A673 (cell line): ENCODE results near the gene TENM4. TPM values are rescaled to one million over a fixed set of nuclear protein-coding genes. Genes with fewer than 3 reads are reported as not detected.

ENCODE experiments used
- BruUV-seq: library from RNA; stranded (reverse); fragments of 400-500 nt; replicated peaks from 2 replicates; lab custom pipeline; 2021; lab: Mats Ljungman, UMichigan
- CTCF ChIA-PET: fragments of 300-600 bp; sonication (Branson Sonifier 250); formaldehyde crosslinking; loops from one replicate; lab custom pipeline; 2022; ENCODE audit warnings: antibody characterized with exemption; lab: Charles Lee
- POLR2A ChIA-PET: fragments of 300-600 bp; sonication (Branson Sonifier 250); formaldehyde crosslinking; loops from one replicate; lab custom pipeline; 2022; ENCODE audit warnings: antibody characterized with exemption; ENCODE audit not compliant: low non-redundant PET; lab: Charles Lee
- DNase-seq: peaks from one replicate; pipeline ENCODE4 v3.0.0-alpha.2; 2015; ENCODE audit warnings: low spot score
- H3K27ac ChIP-seq: fragments of 200-600 bp; sonication (generic); 2 replicates; pipeline ENCODE4 v1.5.1; 2016; ENCODE audit warnings: mixed run types, low read depth, mild to moderate bottlenecking, mixed read lengths, antibody characterized with exemption, low read length; ENCODE audit not compliant: poor library complexity, severe bottlenecking
- H3K27me3 ChIP-seq: fragments of 200-600 bp; sonication (generic); replicated peaks from 2 replicates; pipeline ENCODE4 v1.6.1; 2017; ENCODE audit warnings: mixed run types, low read depth, mild to moderate bottlenecking, mixed read lengths, antibody characterized with exemption, low read length; ENCODE audit not compliant: insufficient read depth, poor library complexity
- H3K36me3 ChIP-seq: fragments of 200-600 bp; sonication (generic); 2 replicates; pipeline ENCODE4 v1.6.1; 2016; ENCODE audit warnings: mixed run types, mild to moderate bottlenecking, mixed read lengths, antibody characterized with exemption, low read length; ENCODE audit not compliant: insufficient read depth, poor library complexity, severe bottlenecking
- H3K4me1 ChIP-seq: fragments of 200-600 bp; sonication (generic); 2 replicates; pipeline ENCODE4 v1.6.1; 2017; ENCODE audit warnings: mixed run types, mild to moderate bottlenecking, mixed read lengths, antibody characterized with exemption, low read length; ENCODE audit not compliant: insufficient read depth, poor library complexity, severe bottlenecking
- H3K4me3 ChIP-seq: fragments of 200-600 bp; sonication (generic); 2 replicates; pipeline ENCODE4 v1.5.1; 2016; ENCODE audit warnings: low read depth, mixed run types, mild to moderate bottlenecking, mixed read lengths, low read length; ENCODE audit not compliant: poor library complexity, severe bottlenecking
- H3K9me3 ChIP-seq: fragments of 200-600 bp; sonication (generic); 2 replicates; pipeline ENCODE4 v1.6.1; 2016; ENCODE audit warnings: mixed run types, low read depth, mild to moderate bottlenecking, mixed read lengths, antibody characterized with exemption, low read length; ENCODE audit not compliant: poor library complexity, severe bottlenecking
- CTCF ChIP-seq: fragments of 300-800, 200-600 bp; sonication (generic); conservative IDR thresholded peaks from 2 replicates; pipeline ENCODE4 v1.5.1; 2017; ENCODE audit warnings: low read depth, mild to moderate bottlenecking, antibody characterized with exemption, low read length, moderate library complexity, mixed read lengths
- EZH2 ChIP-seq: fragments of 200-600 bp; sonication (generic); IDR thresholded peaks from 2 replicates; pipeline ENCODE4 v1.6.1; 2017; ENCODE audit warnings: borderline replicate concordance, low read depth, mild to moderate bottlenecking, mixed read lengths, antibody characterized with exemption, low read length; ENCODE audit not compliant: poor library complexity, severe bottlenecking
- intact Hi-C: fragments of 100-400 bp; cut with micrococcal nuclease; formaldehyde crosslinking; loops from one replicate; pipeline ENCODE4 v1.10.0; 2022; ENCODE audit not compliant: unreplicated experiment
- total RNA-seq: library from RNA; stranded (reverse); gene quantifications from 2 replicates; pipeline ENCODE4 v1.2.3, GENCODE V29; 2021

TENM4 gene
- total RNA-seq, 1 experiment from 2014 or later = 0.11 TPM

GRCh38 chr11:79113054-79113690, 327.7 kb downstream of the TENM4 start:
- intact Hi-C loops = no loop called here
- Histone ChIP-seq H3K4me1 (no peaks in the 10 kb centered on the region), H3K27ac (no peak overlapping the region), H3K9me3 (no peaks in the 10 kb centered on the region), H3K27me3 (no peaks in the 10 kb centered on the region), H3K36me3 (no peaks in the 10 kb centered on the region), H3K4me3 (no peak overlapping the region)
- CTCF ChIA-PET = no interaction called here
- POLR2A ChIA-PET = no interaction called here
- TF ChIP-seq CTCF (no peak), EZH2 (no peak)
- DNase-seq = no peak
- no TSS peak for BruUV-seq

DNA sequence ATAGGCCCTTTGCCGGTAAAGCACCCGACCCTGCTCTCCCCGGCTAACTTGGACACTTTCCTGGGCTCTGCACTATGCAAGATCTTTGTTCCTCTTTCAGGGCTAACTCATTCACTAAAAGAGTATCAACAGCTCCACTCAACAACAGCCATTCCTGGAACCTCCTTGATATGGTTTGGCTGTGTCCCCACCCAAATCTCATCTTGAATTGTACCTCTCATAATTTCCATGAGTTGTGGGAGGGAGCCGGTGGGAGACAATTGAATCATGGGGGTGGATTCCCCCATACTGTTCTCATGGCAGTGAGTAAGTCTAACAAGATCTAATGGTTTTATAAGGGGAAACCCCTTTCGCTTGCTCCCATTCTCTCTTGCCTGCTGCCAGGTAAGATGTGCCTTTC, 330.0 kb downstream of the TENM4 start:
- ChIA-PET CTCF (no interaction called here), POLR2A (no interaction called here)
- H3K4me3 ChIP-seq = no peak overlapping the region
- BruUV-seq = no TSS peak
- no peak overlapping the region for H3K27ac ChIP-seq
- intact Hi-C loops = no loop called here
- H3K27me3 ChIP-seq = no peaks in the 10 kb centered on the region
- H3K4me1 ChIP-seq = no peaks in the 10 kb centered on the region
- no peaks in the 10 kb centered on the region for H3K36me3 ChIP-seq
- DNase-seq = no peak
- H3K9me3 ChIP-seq = no peaks in the 10 kb centered on the region
- TF ChIP-seq EZH2 (no peak), CTCF (no peak)

- ChIA-PET CTCF (no interaction called here), POLR2A (no interaction called here)
- Histone ChIP-seq H3K9me3 (no peaks in the 10 kb centered on the region), H3K27ac (no peak overlapping the region), H3K36me3 (no peaks in the 10 kb centered on the region), H3K4me1 (no peaks in the 10 kb centered on the region), H3K4me3 (no peak overlapping the region), H3K27me3 (no peaks in the 10 kb centered on the region)
- BruUV-seq = no TSS peak
- TF ChIP-seq EZH2 (no peak), CTCF (no peak)
- DNase-seq = no peak
- intact Hi-C loops = no loop called here
These were observed 330.5 kb downstream of the TENM4 start for GRCh38 chr11:79110321-79110720.
